ENCODE data around the gene EGFR. TPM values are rescaled to one million over a fixed set of nuclear protein-coding genes. Genes with fewer than 3 reads are reported as not detected.

EGFR gene
- total RNA-seq, 1 donor from 2014 or later = 0.26 TPM

DNA sequence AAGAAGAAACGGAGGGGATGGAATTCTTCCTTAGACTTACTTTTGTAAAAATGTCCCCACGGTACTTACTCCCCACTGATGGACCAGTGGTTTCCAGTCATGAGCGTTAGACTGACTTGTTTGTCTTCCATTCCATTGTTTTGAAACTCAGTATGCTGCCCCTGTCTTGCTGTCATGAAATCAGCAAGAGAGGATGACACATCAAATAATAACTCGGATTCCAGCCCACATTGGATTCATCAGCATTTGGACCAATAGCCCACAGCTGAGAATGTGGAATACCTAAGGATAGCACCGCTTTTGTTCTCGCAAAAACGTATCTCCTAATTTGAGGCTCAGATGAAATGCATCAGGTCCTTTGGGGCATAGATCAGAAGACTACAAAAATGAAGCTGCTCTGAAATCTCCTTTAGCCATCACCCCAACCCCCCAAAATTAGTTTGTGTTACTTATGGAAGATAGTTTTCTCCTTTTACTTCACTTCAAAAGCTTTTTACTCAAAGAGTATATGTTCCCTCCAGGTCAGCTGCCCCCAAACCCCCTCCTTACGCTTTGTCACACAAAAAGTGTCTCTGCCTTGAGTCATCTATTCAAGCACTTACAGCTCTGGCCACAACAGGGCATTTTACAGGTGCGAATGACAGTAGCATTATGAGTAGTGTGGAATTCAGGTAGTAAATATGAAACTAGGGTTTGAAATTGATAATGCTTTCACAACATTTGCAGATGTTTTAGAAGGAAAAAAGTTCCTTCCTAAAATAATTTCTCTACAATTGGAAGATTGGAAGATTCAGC, 187.6 kb downstream of the EGFR start:
- no peak for DNase-seq (ENCODE audit: low read depth in 2 of 2)

DNA sequence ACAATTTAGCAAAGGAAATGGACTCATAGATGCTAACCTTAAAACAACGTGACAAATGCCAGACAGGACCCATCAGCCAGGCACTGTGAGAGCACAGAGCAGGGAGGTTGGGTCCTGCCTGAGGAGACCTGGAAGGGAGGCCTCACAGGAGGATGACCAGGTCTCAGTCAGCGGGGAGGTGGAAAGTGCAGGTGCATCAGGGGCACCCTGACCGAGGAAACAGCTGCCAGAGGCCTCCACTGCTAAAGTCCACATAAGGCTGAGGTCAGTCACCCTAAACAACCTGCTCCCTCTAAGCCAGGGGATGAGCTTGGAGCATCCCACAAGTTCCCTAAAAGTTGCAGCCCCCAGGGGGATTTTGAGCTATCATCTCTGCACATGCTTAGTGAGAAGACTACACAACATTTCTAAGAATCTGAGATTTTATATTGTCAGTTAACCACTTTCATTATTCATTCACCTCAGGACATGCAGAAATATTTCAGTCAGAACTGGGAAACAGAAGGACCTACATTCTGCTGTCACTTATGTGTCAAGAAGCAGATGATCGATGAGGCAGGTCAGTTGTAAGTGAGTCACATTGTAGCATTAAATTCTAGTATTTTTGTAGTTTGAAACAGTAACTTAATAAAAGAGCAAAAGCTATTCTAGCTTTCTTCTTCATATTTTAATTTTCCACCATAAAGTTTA, 188.8 kb downstream of the EGFR start:
- no peak for DNase-seq (ENCODE audit: low read depth in 2 of 2)

DNA sequence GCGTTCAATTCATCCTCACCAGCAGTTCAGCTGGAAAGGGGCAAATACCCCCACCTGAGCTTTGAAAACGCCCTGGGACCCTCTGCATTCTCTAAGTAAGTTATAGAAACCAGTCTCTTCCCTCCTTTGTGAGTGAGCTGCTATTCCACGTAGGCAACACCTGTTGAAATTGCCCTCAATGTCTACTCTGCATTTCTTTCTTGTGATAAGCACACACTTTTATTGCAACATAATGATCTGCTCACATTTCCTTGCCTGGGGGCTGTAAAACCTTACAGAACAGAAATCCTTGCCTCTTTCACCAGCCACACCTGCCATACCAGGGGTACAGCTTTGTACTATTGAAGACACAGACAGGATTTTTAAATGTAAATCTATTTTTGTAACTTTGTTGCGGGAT, 190.5 kb downstream of the EGFR start:
- DNase-seq (ENCODE audit: low read depth in 2 of 2) = no peak

DNA sequence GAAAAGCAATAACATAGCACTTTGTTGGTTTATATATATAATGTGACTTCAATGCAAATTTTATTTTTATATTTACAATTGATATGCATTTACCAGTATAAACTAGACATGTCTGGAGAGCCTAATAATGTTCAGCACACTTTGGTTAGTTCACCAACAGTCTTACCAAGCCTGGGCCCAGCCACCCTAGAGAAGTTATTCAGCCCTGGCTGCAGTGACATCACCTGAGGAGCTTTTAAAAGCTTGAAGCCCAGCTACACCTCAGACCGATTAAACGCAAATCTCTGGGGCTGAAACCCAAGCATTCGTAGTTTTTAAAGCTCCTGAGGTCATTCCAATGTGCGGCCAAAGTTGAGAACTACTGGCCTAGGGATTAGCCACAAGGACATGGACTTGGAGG, 191.4 kb downstream of the EGFR start:
- no peak for DNase-seq (ENCODE audit: low read depth in 2 of 2)

DNA sequence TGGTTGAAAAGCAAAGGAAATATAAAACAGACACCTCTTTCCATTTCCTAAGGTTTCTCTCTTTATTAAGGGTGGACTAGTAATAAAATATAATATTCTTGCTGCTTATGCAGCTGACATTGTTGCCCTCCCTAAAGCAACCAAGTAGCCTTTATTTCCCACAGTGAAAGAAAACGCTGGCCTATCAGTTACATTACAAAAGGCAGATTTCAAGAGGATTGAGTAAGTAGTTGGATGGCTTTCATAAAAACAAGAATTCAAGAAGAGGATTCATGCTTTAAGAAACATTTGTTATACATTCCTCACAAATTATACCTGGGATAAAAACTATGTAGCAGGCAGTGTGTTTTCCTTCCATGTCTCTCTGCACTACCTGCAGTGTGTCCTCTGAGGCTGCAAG, 191.9 kb downstream of the EGFR start:
- DNase-seq (ENCODE audit: low read depth in 2 of 2) = no peak

DNA sequence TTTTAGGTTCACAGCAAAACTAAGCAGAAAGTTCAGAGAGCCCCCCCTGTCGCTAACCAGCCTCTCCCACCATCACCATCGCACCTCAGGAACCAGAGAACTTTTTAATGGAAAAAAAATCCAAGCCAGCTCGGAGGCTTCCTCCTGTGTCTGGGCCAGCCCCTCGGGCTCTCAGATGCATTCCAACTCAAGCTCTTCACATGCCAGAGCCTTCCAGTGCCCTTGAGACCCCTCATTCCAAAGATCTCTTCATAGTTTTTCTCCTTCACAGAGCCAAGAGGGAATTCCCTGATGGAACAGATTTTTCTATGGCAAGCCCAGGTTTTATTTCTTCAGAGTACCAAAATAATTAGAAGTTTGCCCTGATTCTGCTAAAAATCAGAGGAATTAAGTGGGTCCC, 192.9 kb downstream of the EGFR start:
- DNase-seq (ENCODE audit: low read depth in 2 of 2) = no peak

DNA sequence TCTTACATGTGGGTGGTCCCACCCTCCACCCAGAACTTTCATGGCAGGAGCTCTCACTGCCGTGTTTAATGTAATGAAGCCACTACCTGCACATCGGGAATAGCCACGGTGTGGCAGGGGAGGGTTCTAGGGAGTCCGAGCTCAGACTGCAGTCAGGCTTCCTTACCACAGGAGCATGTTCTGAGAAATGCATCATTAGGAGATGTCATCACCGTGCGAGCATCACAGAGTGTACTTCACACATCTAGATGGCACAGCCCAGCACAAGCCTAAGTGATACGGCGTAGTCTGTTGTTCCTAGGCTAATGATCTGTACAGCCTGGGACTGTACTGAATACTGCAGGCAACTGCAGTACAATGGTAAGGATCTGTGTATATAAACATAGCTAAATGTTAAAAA, 193.4 kb downstream of the EGFR start:
- no peak for DNase-seq (ENCODE audit: low read depth in 2 of 2)

DNA sequence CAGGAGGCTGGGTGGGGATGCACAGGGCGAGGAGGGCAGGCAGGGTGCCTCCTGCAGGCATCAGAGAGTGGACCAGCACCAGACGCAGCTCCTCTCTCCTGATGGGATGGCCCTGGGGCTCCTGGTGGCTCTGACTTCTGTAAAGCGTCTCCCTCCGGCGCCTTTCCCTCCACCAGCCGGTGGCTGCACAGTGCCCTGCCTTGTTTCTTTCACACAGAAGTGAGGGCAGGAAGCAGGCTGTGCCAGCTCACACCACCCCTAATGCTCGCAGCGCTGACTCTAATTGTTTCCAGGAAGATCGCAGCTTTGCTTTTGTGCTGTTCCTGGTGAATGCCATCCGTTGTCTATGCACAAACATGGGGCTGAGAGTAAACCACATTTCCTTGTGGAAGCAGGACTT, 194.0 kb downstream of the EGFR start:
- peak in 1 of 2 donors; percentile 46 for DNase-seq (ENCODE audit: low read depth in 2 of 2)

DNA sequence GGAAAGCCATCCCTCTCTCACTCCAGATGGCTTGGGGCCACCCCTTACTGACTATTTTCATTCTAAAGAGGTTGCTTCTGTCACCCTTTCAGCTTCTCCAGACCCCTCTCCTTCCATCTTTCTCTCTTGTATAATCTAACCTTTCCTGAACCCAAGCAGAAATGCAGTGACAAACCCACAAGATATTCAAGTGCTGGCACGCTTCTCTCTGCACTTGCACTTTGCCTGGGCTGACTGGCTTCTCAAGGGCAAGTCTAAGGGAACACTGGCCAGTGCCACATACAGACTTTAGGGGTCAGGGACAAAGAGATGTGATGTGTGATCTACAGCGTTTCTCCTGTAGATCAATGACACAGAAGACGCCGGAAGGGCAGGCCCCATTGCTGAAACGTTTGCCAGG, 195.9 kb downstream of the EGFR start:
- no peak for DNase-seq (ENCODE audit: low read depth in 2 of 2)

DNA sequence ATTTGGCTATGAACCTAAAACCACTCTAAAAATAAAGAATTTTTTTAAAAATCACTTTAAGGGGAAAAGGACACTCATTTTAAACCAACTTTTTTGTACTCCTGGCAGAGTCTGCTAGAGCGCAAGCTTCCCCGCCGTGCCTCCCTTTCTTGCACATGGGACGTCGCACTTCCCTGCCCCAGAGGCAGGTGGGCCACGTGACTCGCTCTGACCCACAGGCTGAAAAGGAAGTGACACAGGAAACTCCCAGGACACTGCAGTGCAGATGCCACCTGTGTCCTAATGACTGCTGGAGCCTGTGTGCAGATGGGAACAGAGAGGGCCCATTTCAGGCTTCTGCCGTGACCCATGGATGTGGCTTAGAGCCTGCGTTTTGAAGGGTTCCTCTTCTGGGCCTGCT, 204.2 kb downstream of the EGFR start:
- no peak for DNase-seq (ENCODE audit: low read depth in 2 of 2)

DNA sequence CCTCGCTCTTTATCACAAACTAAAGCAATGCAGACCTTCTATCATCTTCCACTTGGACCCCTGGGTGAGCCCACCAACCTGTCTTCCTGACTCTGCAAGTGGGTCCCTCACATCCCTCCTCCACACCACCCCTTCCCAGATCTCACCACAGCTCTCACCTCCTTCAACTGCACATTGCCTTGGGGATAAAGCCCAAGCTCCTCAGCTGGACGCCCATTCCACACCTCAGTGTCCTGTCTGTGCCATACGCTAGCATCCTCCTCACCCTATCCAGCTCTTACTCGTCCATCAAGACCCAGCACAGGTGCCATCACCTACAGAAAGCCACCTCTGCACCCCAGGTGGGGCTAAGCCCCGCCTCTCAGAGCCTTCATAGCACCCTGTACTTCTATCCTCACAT, 205.3 kb downstream of the EGFR start:
- DNase-seq (ENCODE audit: low read depth in 2 of 2) = no peak

DNA sequence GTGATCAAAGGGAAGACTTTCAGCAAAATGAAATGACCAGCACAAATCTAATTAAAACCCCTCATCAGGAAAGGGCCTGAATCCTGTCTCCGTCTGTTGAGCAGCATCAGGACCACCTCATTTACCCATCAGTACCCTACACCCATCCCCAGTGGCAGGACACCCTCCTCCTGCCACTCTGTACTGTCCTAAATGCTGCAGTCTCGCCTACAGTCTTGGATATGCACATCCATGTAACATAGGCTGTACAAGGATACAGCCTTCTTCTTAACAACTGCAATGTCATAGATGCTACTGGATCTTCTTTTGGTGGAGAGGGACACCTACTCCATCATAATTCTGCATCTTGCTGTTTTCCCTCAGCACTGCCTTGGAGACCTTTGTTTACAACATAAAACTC, 206.0 kb downstream of the EGFR start:
- DNase-seq (ENCODE audit: low read depth in 2 of 2) = no peak

DNA sequence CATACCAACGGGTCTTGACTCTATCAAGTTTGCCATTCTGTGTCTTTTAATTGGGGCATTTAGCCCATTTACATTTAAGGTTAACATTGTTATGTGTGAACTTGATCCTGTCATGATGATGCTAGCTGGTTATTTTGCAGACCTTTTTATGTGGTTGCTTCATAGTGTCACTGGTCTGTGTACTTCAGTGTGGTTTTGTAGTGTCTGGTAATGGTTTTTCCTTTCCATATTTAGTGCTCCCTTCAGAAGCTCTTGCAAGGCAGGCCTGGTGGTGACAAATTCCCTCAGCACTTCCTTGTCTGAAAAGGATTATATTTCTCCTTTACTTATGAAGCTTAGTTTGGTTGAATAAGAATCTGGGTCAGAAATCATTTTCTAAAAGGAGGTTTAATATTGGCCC, 211.2 kb downstream of the EGFR start:
- DNase-seq (ENCODE audit: low read depth in 2 of 2) = no peak

DNA sequence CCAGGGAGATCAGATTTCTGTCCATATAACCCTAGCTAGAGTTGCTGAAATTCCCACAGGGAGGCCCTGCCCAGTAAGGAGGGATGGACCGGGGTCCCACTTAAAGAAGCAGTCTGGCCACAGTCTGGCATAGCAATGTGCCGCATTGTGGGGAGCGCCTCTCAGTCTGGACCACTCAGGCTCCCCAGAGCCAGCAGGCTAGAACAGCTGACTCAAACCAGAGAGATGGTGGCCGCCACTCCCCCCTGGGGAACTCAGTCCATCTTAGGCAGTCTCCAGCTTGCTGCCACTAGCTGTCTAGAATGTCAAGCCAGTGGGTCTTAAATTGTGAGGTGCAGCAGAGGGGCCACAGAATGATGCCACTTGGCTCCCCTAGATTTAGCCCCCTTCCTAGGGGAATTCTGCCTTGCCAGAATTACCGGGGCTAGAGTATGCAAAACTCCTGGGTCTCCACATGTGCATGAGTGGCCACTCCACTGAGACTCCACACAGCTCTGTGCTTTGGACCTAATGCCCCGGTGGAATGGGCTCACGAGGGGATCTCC, 213.0 kb downstream of the EGFR start:
- DNase-seq (ENCODE audit: low read depth in 2 of 2) = no peak

DNA sequence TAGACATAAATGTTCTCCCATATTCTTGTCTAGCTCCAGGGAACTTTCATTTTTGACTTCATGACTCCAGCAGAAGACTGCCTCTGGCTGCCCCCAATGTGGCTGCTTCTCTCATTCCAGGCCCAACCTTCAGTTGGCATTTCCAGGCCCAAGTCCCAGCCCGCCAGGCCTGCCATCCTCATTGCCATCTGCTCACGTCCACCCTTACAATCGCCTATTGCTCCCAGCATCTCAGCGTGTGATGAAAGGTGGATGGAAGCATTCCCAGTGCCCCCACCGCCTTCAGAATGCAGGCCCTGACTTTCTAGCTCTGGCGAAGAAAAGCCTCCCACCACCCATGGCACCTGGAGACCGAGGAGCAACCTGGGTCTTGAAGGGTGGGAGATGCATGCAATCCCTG, 214.2 kb downstream of the EGFR start:
- DNase-seq (ENCODE audit: low read depth in 2 of 2) = no peak

DNA sequence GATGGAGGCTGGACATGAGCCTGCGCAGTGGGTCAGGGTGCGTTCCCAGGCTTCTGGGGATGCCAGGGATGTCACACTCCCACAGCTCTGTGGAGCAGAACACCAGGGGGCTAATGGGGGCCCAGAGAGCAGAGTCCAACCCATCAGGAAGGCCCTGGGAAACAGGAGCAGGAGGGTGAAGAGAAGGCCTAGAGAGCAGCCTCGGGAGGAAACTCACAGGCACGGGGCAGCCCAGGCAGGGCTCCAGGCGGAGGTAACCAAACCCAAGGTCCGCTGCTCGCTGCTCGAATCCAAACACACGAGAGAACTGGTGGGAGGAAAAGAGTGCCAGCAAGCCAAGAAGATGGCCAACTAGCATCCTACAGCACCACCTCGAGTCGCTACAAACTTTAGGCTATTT, 215.6 kb downstream of the EGFR start:
- no peak for DNase-seq (ENCODE audit: low read depth in 2 of 2)

DNA sequence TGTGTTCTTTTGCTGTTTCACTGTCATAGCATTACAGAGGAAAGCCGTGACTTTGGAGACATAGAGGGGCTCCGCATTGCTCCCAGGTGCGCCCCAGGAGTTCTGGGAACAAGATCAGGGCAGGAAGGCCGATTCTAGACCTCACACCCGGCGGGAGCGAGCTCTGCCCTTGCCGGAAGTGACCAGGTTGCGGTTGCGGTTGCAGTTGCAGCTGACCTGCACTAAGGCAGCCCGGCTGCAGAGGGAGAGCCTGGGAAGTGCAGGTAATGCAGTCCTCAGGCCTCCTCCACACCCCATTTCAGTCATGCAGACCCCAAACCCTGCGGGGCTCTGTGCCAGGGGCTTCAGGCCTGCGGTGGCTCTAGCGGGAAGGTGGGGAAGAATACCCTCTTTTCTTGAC, 216.3 kb downstream of the EGFR start:
- DNase-seq (ENCODE audit: low read depth in 2 of 2) = no peak

DNA sequence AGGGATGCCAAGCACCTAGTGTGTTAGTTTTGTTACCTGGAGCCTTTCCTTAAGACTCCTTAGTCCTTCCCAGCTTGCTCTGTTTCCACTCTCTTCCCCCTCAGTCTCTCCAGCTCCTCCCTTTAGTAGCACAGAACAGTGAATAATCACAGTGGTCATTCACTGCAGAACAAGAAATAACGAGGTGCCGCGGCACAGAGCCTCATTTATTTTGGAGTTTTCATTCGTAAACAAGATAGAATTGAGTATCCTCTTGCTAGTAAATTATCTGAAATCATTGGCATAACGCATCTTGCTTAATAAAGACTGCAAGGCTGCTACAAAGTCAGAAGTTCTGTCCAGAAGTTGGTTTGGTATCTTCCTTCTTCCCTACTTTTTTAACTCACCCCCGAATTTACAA, 217.0 kb downstream of the EGFR start:
- no peak for DNase-seq (ENCODE audit: low read depth in 2 of 2)

DNA sequence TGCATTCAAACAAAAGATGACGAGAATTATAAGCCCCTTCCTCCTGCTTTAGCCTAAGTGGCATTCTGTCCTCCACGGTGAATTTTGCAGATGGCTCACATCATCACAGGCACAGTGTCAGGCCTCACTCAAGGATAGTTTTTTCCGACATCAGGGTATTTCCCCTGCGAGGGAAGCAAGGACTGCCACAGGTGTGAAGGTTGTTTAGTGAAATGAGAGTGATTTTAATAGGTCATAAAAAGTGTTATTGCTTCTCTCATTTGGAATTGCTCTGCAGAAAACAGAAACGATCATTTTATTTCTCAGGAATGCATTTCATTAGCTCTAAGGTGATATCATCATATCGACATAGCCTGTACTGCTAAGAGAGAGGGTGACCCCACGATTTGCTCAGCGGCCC, 217.7 kb downstream of the EGFR start:
- no peak for DNase-seq (ENCODE audit: low read depth in 2 of 2)

DNA sequence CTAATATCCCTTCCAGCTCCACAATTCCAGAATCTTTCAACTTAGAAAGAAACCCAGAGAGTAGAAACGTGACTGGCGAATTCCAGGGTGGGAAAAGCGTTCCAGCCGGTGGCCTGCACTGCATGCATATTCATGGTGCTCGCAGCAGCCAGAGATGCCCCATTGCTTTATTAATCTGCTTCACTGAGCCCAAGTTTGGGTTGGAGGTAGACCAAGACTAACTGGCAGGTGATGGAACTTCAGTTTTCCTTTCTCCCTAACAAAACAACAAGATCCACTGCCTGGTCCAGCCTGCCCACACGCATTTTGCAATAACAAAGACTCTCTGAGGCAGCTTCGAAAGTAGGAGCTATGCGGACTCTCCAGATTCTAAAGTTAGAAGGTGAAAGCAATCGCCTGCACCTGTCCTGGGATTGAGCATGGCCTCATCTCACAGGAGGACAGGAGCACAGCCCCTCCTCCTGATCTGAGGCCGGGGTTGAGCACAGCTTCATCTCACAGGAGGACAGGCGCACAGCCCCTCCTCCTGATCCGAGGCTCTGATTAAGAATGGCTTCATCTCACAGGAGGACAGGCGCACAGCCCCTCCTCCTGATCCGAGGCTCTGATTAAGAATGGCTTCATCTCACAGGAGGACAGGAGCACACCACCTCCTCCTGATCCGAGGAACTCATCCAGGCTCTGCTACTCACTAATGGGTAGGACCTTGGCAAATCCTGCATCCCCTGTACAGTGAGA, 218.5 kb downstream of the EGFR start:
- no peak for DNase-seq (ENCODE audit: low read depth in 2 of 2)

DNA sequence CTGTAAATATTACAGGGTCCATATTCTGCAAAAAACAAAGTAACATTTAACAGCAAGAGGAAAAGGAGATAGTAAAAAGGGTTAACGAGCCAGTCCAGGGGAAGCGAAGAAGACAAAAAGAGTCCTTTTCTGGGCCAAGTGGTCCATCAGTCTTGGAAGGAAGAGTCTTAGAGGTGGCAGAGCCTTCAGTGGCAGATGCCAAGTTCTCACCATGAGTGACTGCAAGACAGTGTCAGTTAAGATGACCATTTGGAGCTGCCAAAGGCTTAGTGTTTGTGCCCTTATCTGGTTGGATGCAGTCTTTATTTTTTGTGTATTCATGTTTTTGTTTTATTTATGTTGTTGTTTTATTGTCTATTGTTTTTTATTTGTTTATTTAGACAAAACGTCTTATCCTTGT, 220.6 kb downstream of the EGFR start:
- no peak for DNase-seq (ENCODE audit: low read depth in 2 of 2)

DNA sequence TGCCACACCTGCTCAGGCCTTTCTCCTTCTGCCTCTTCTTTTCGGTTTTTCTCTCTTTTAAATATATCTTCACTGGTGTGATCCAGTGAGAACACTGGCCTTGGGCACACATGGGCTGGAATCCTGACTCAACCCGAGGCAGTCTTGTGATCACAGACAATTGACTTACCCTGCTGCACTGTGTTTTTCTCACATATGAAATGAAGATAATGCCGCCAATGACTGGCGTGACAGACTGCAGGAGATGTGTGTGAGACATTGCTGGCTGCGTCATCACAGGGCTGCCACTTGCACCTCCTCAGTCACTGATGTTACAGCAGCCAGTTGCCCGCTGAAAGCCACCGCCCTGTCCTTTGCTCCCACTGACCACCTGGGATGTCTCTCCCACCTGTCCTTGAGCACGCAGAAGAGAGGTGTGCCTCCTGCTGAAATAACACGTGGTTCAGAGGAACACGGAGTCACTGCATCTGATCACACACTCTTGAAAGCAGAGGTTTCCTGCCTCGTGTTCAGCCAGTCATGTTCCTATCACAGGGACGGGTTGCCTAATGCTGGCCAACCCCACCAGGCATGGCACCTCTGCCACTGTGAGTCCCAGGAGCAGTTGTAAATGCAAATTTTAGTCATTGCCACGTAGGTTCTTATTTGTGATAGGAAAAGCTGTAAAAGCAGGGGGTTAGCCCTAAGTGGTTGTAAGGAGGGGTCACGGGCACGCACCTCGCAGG, 221.8 kb downstream of the EGFR start:
- DNase-seq (ENCODE audit: low read depth in 2 of 2) = no peak

Measured in dermis microvascular lymphatic vessel endothelial cell (primary cell).